GM12878 (cell line): ENCODE results near the gene SEMA4D. TPM values are rescaled to one million over a fixed set of nuclear protein-coding genes. Genes with fewer than 3 reads are reported as not detected.

Source experiments
- ATAC-seq: fragments of 200-7000 bp; cut with Tn5 transposase; 3 replicates; pipeline ENCODE4 v1.9.1; 2020; ENCODE audit warnings: mild to moderate bottlenecking, moderate library complexity
- BruUV-seq: library from RNA; stranded (reverse); fragments of 400-500 nt; replicated peaks from 2 replicates; lab custom pipeline; 2021; lab: Mats Ljungman, UMichigan
- CTCF ChIA-PET: fragments of 300-600 bp; sonication (Branson Sonifier 250); formaldehyde crosslinking; extraction: SDS; loops from one replicate; lab custom pipeline; 2021; ENCODE audit warnings: inconsistent platforms; lab: Yijun Ruan, JAX
- POLR2A ChIA-PET: fragments of 350-600 bp; formaldehyde crosslinking; extraction: SDS; loops from one replicate; lab custom pipeline; 2021; ENCODE audit warnings: inconsistent platforms; lab: Charles Lee
- RAD21 ChIA-PET: fragments of 300-600 bp; sonication (Branson Sonifier 250); formaldehyde crosslinking; loops from one replicate; lab custom pipeline; 2023; ENCODE audit warnings: antibody characterized with exemption; ENCODE audit not compliant: unreplicated experiment; lab: Charles Lee
- SMC1A ChIA-PET: fragments of 300-600 bp; sonication (Branson Sonifier 250); formaldehyde crosslinking; loops from one replicate; lab custom pipeline; 2023; ENCODE audit not compliant: unreplicated experiment, uncharacterized antibody; lab: Charles Lee
- DNase-seq: peaks from one replicate; pipeline ENCODE4 v3.0.0-alpha.2; 2011; ENCODE audit warnings: low read depth, low spot score
- FAIRE-seq: peaks from 3 replicates; lab custom pipeline; 2011; peaks lifted over from hg19 to GRCh38; lab: Jason Lieb, UNC
- H2AFZ ChIP-seq: 2 replicates; pipeline ENCODE4 v1.6.0; 2011; ENCODE audit warnings: low read depth, low read length, control low read depth; ENCODE audit not compliant: control insufficient read depth
- H3K27ac ChIP-seq: 2 replicates; pipeline ENCODE4 v1.5.1; 2011; ENCODE audit warnings: control low read depth; ENCODE audit not compliant: control insufficient read depth, insufficient read depth
- H3K27me3 ChIP-seq, 2 experiments: replicated peaks in 1 of 2; 2 replicates each; pipeline versions ENCODE4 v1.6.0 to v1.6.1; 2011; ENCODE audit warnings: low read length in 1 of 2; ENCODE audit not compliant: control insufficient read depth in 2 of 2, insufficient read depth in 2 of 2
- H3K36me3 ChIP-seq, 2 experiments: 2 replicates each; pipeline ENCODE4 v1.5.1; 2011; ENCODE audit warnings: low read length in 1 of 2; ENCODE audit not compliant: control insufficient read depth in 2 of 2, insufficient read depth in 2 of 2
- H3K4me1 ChIP-seq: 2 replicates; pipeline ENCODE4 v1.6.1; 2011; ENCODE audit warnings: mild to moderate bottlenecking, low read length, moderate library complexity, mixed read lengths; ENCODE audit not compliant: control insufficient read depth, insufficient read depth
- H3K4me2 ChIP-seq: 2 replicates; pipeline ENCODE4 v1.6.0; 2011; ENCODE audit warnings: control low read depth; ENCODE audit not compliant: control insufficient read depth, insufficient read depth
- H3K4me3 ChIP-seq: fragments of 200-600 bp; sonication (generic); 2 replicates; pipeline ENCODE4 v1.5.1; 2016
- H3K79me2 ChIP-seq: 2 replicates; pipeline ENCODE4 v1.6.0; 2011; ENCODE audit warnings: low read length; ENCODE audit not compliant: control insufficient read depth, insufficient read depth
- H3K9ac ChIP-seq: 2 replicates; pipeline ENCODE4 v1.8.0; 2011; ENCODE audit warnings: low read length, control low read depth, mixed read lengths; ENCODE audit not compliant: control insufficient read depth, insufficient read depth
- H3K9me3 ChIP-seq: replicated peaks from 3 replicates; pipeline ENCODE4 v1.5.1; 2011; ENCODE audit warnings: mild to moderate bottlenecking, low read length; ENCODE audit not compliant: control insufficient read depth, insufficient read depth
- H4K20me1 ChIP-seq: 2 replicates; pipeline ENCODE4 v1.6.0; 2011; ENCODE audit not compliant: control insufficient read depth, insufficient read depth
- CHD4 ChIP-seq: fragments of 200-600 bp; sonication (generic); IDR thresholded peaks from 2 replicates; pipeline ENCODE4 v1.6.1; 2016; ENCODE audit warnings: mild to moderate bottlenecking
- CUX1 ChIP-seq: IDR thresholded peaks from 2 replicates; pipeline ENCODE4 v1.6.1; 2012; ENCODE audit warnings: improper control_type of control experiment, low read depth, low read length; ENCODE audit not compliant: insufficient replicate concordance
- ESRRA ChIP-seq: IDR thresholded peaks from 2 replicates; pipeline ENCODE4 v1.6.1; 2012; ENCODE audit warnings: mild to moderate bottlenecking, low read length, improper control_type of control experiment
- ETV6 ChIP-seq, 2 experiments: fragments of 450-650 bp in 1 of 2; IDR thresholded peaks in 1 of 2; conservative IDR thresholded peaks in 1 of 2; 2 replicates each; pipeline ENCODE4 v1.6.1; 2014; ENCODE audit warnings: antibody characterized with exemption in 1 of 2, borderline replicate concordance in 1 of 2, low read depth in 1 of 2, mild to moderate bottlenecking in 1 of 2, moderate library complexity in 1 of 2
- GATAD2B ChIP-seq: fragments of 450-650 bp; conservative IDR thresholded peaks from 2 replicates; pipeline ENCODE4 v1.6.1; 2017; ENCODE audit warnings: low read depth, mild to moderate bottlenecking, moderate library complexity
- IKZF2 ChIP-seq, 2 experiments: fragments of 450-650 bp; IDR thresholded peaks; 2 replicates each; pipeline ENCODE4 v1.6.1; 2017; ENCODE audit warnings: mild to moderate bottlenecking in 2 of 2, moderate library complexity in 2 of 2
- JUNB ChIP-seq: IDR thresholded peaks from 2 replicates; pipeline ENCODE4 v1.6.1; 2016; ENCODE audit warnings: antibody characterized with exemption, mild to moderate bottlenecking
- JUND ChIP-seq: IDR thresholded peaks from 2 replicates; pipeline ENCODE4 v1.6.1; 2012; ENCODE audit warnings: low read depth, mild to moderate bottlenecking, low read length, improper control_type of control experiment, moderate library complexity
- MAX ChIP-seq: IDR thresholded peaks from 2 replicates; pipeline ENCODE4 v1.6.1; 2012; ENCODE audit warnings: low read depth, low read length, improper control_type of control experiment
- MLLT1 ChIP-seq: fragments of 450-650 bp; IDR thresholded peaks from 2 replicates; pipeline ENCODE4 v1.6.1; 2016; ENCODE audit warnings: mild to moderate bottlenecking
- RAD21 ChIP-seq: IDR thresholded peaks from 2 replicates; pipeline ENCODE4 v1.6.1; 2011; ENCODE audit warnings: mild to moderate bottlenecking, low read depth, low read length, moderate library complexity; ENCODE audit not compliant: insufficient read depth
- RELB ChIP-seq: fragments of 450-650 bp; IDR thresholded peaks from 2 replicates; pipeline ENCODE4 v1.6.1; 2017; ENCODE audit warnings: low read depth, mild to moderate bottlenecking, moderate library complexity
- RUNX3 ChIP-seq: IDR thresholded peaks from 2 replicates; pipeline ENCODE4 v1.6.1; 2012; ENCODE audit warnings: low read length, inconsistent platforms
- ZNF384 ChIP-seq: IDR thresholded peaks from 2 replicates; pipeline ENCODE4 v1.6.1; 2012; ENCODE audit warnings: low read depth, mild to moderate bottlenecking, low read length, improper control_type of control experiment, borderline replicate concordance
- WGBS: methylation state at CpG from one replicate; pipeline ENCODE4 v1.1.6; 2016; ENCODE audit warnings: low lambda C conversion rate; ENCODE audit not compliant: insufficient replicate concordance, insufficient coverage; ENCODE audit errors: missing lambda C conversion rate; 5-methylcytosine and 5-hydroxymethylcytosine counted together
- in situ Hi-C: fragments of 300-500 bp; cut with MboI; formaldehyde crosslinking; loops from 9 replicates; pipeline ENCODE4 v1.14.3; 2018; ENCODE audit warnings: mixed read lengths
- intact Hi-C: fragments of 100-400 bp; cut with micrococcal nuclease; formaldehyde crosslinking; loops from one replicate; pipeline ENCODE4 v1.14.2; 2022; ENCODE audit not compliant: unreplicated experiment
- polyA plus RNA-seq, 11 experiments: library from polyadenylated mRNA; depleted of rRNA in 4 of 11; unstranded in 6 of 11; stranded (reverse) in 5 of 11; fragments of >200 nt; fragmentation: Nextera tagmentation in 4 of 11; fragmentation: Illumina TruSeq in 1 of 11; extraction: Ambion mirVana in 4 of 11; extraction: Trizol in 1 of 11; gene quantifications; 1 replicate in 1 of 11; 2 replicates in 10 of 11; pipeline versions ENCODE4 v1.2.1 to v1.2.3, GENCODE V29; 2011 to 2016; ENCODE audit warnings: inconsistent platforms in 2 of 11, missing spikeins in 2 of 11, low read depth in 1 of 11
- total RNA-seq, 4 experiments: library from RNA; depleted of rRNA in 3 of 4; stranded (reverse); fragments of >200 nt in 3 of 4; fragmentation: Illumina TruSeq in 1 of 4; extraction: Trizol in 1 of 4; gene quantifications; 2 replicates each; pipeline versions ENCODE4 v1.2.1 to v1.2.3, GENCODE V29; 2013 to 2021

Gene SEMA4D
- total and polyA plus RNA-seq, 10 of the 15 experiments (the other 5 are each of a cell fraction or from before 2014, with no cell fraction given), result 15.1 to 136 (median 39.6) TPM

GRCh38 chr9:89448381-89448780, 49.5 kb downstream of the SEMA4D start (continued):
- TF ChIP-seq MLLT1, result 0 out of 2 replicates have a peak, but pooled peaks have one; percentile 19
- TF ChIP-seq RUNX3, result peak; percentile 61
- TF ChIP-seq GATAD2B, result 0 out of 2 replicates have a peak, but pooled peaks have one; percentile 28
- TF ChIP-seq, all 136 proteins: peak for 8

- FAIRE-seq (no peak), DNase-seq (no peak), ATAC-seq (no peak)
- Histone ChIP-seq H3K4me3 (no peak overlapping the region), H3K4me2 (no peak overlapping the region), H3K27me3 (no peaks in the 10 kb centered on the region), H3K27ac (no peak overlapping the region), H3K4me1 (peaks cover 30% of the 10 kb centered on the region), H3K36me3 (peaks cover 13 to 16% of the 10 kb centered on the region in 2 experiments; a peak in 3 of 4 replicates), H4K20me1 (no peaks in the 10 kb centered on the region), H3K9ac (no peak overlapping the region), H2AFZ (no peak overlapping the region), H3K79me2 (peaks cover 25% of the 10 kb centered on the region), H3K9me3 (no peaks in the 10 kb centered on the region)
- RAD21 ChIA-PET, result interaction anchor here (2.6 kb wide), 1 partner anchor 101 kb away, joined by 16 read pairs; no protein-coding TSS in a partner anchor
- intact Hi-C loops, result no loop called here
- BruUV-seq, result no TSS peak
- in situ Hi-C loops, result no loop called here
- WGBS, result 86% methylated on average over 7 of the region's 8 CpGs
- CTCF ChIA-PET, result interaction anchor here (1.4 to 1.6 kb wide), 2 partner anchors 18 to 19 kb away, joined by 3 to 6 read pairs; no protein-coding TSS in a partner anchor
- SMC1A ChIA-PET, result interaction anchor here (1.9 to 4.6 kb wide), 2 partner anchors 15 to 45 kb away, joined by 4 to 17 read pairs; no protein-coding TSS in a partner anchor
- POLR2A ChIA-PET, result interaction anchor here (1.0 to 1.6 kb wide), 2 partner anchors 13 to 21 kb away, joined by 4 read pairs; no protein-coding TSS in a partner anchor
- TF ChIP-seq RAD21 (no peak), ETV6 (conservative IDR thresholded peaks at IDR 0.05 in 1 of 2, IDR thresholded peaks at IDR 0.05 in 1 of 2; ENCODE audit: borderline replicate concordance in 1 of 2, low read depth in 1 of 2) (no peak), MAX (no peak), IKZF2 (IDR thresholded peaks at IDR 0.05) (no peak), CUX1 (no peak), RELB (no peak), ESRRA (no peak), JUND (no peak), ZNF384 (no peak), CHD4 (no peak), JUNB (no peak)
These were observed 50.5 kb downstream of the SEMA4D start for GRCh38 chr9:89447416-89447815.
